K562 (cell line): ENCODE data around the gene ZCCHC3. TPM values are rescaled to one million over a fixed set of nuclear protein-coding genes. Genes with fewer than 3 reads are reported as not detected.

Source experiments
- CC2D1A ChIP-seq: fragments of 450-650 bp; IDR thresholded peaks from 2 replicates; pipeline ENCODE4 v1.6.1; 2017; ENCODE audit warnings: mild to moderate bottlenecking
- CREB3L1 ChIP-seq: fragments of 450-650 bp; IDR thresholded peaks from 2 replicates; pipeline ENCODE4 v1.6.1; 2014; ENCODE audit warnings: low read depth, mild to moderate bottlenecking, moderate library complexity, borderline replicate concordance
- FOXK2 ChIP-seq, 2 experiments: fragments of 450-650 bp; IDR thresholded peaks in 1 of 2; conservative IDR thresholded peaks in 1 of 2; 2 replicates each; pipeline ENCODE4 v1.6.1; 2016; ENCODE audit warnings: low read depth in 2 of 2, mild to moderate bottlenecking in 1 of 2
- LARP7 ChIP-seq: fragments of 450-650 bp; IDR thresholded peaks from 2 replicates; pipeline ENCODE4 v1.6.1; 2016
- MEF2D ChIP-seq: conservative IDR thresholded peaks from 2 replicates; pipeline ENCODE4 v1.6.1; 2016; ENCODE audit warnings: low read depth, missing genetic modification characterization, missing compliant biosample characterization
- MITF ChIP-seq: IDR thresholded peaks from 2 replicates; pipeline ENCODE4 v1.6.1; 2014; ENCODE audit warnings: antibody characterized with exemption
- POLR3A ChIP-seq: IDR thresholded peaks from 2 replicates; pipeline ENCODE4 v1.6.1; 2011; ENCODE audit warnings: borderline replicate concordance, mild to moderate bottlenecking, moderate library complexity; ENCODE audit not compliant: insufficient read length, insufficient read depth; ENCODE audit errors: extremely low read depth
- RHOXF2B ChIP-seq: fragments of 250-450 bp; sonication (Bioruptor Pico); conservative IDR thresholded peaks from 2 replicates; pipeline ENCODE4 v1.5.1; 2021
- SETDB1 ChIP-seq: IDR thresholded peaks from one replicate; pipeline ENCODE4 v1.6.1; 2012; ENCODE audit warnings: low read length, control low read depth, inconsistent platforms
- U2AF1 ChIP-seq: fragments of 200-400 bp; formaldehyde crosslinking; optimal IDR thresholded peaks from 2 replicates; pipeline ENCODE3; 2017; ENCODE audit warnings: mild to moderate bottlenecking, low read depth, low read length, moderate library complexity
- ZNF3 ChIP-seq: fragments of 250-450 bp; sonication (Bioruptor Pico); IDR thresholded peaks from 2 replicates; pipeline ENCODE4 v1.5.0; 2021; ENCODE audit warnings: mild to moderate bottlenecking, moderate library complexity
- ZNF395 ChIP-seq: fragments of 200-800 bp; sonication (Bioruptor generic); IDR thresholded peaks from 2 replicates; pipeline ENCODE4 v1.6.1; 2017; ENCODE audit warnings: missing genetic modification characterization, missing compliant biosample characterization
- ZNF512 ChIP-seq: IDR thresholded peaks from 2 replicates; pipeline ENCODE4 v1.6.1; 2016; ENCODE audit warnings: missing genetic modification characterization, missing compliant biosample characterization
- polyA plus RNA-seq, 8 experiments: library from polyadenylated mRNA; depleted of rRNA in 4 of 8; stranded (reverse) in 5 of 8; unstranded in 3 of 8; fragments of >200 nt; fragmentation: Nextera tagmentation in 2 of 8; fragmentation: Illumina TruSeq in 1 of 8; extraction: Ambion mirVana in 2 of 8; extraction: Trizol in 1 of 8; gene quantifications; 2 replicates each; pipeline versions ENCODE4 v1.2.1 to v1.2.3, GENCODE V29; 2011 to 2014; ENCODE audit warnings: inconsistent platforms in 1 of 8, missing spikeins in 1 of 8
- total RNA-seq, 7 experiments: library from RNA; depleted of rRNA in 6 of 7; stranded (reverse); fragments of >200 nt in 6 of 7; fragmentation: Illumina TruSeq in 2 of 7; extraction: Trizol in 2 of 7; gene quantifications; 2 replicates each; pipeline versions ENCODE4 v1.2.1 to v1.2.3, GENCODE V29; 2011 to 2021; ENCODE audit warnings: low replicate concordance in 1 of 7

Gene ZCCHC3
- total and polyA plus RNA-seq, 9 of the 15 experiments (the other 6 are each of a cell fraction or from before 2014, with no cell fraction given) = 2.8 to 23.3 (median 16.5) TPM

GRCh38 chr20:347640-348484 is 50.5 kb downstream of the ZCCHC3 start (continued):
- TF ChIP-seq LARP7 (no peak; the same call in 1 of the 2 replicates), FOXK2 (conservative IDR thresholded peaks at IDR 0.05 in 1 of 2, IDR thresholded peaks at IDR 0.05 in 1 of 2; ENCODE audit: low read depth in 2 of 2) (peak; percentile 17 to 85; a peak in 2 of 4 replicates), RHOXF2B (CRISPR knock-in tag) (no peak), CC2D1A (0 out of 2 replicates have a peak, but pooled peaks have one; percentile 39), ZNF3 (CRISPR knock-in tag) (no peak), POLR3A (no peak), CREB3L1 (peak; percentile 21; the same call in 1 of the 2 replicates), ZNF512 (no peak), SETDB1 (no peak), ZNF395 (CRISPR knock-in tag) (peak; percentile 44; the same call in 1 of the 2 replicates), U2AF1 (no peak), MITF (no peak), MEF2D (tag) (peak; percentile 83; the same call in 1 of the 2 replicates)
